AG04450 (cell line): ENCODE data around the gene EFS. TPM values are rescaled to one million over a fixed set of nuclear protein-coding genes. Genes with fewer than 3 reads are reported as not detected.

ENCODE experiments used
- CTCF ChIA-PET: fragments of 300-600, 350-600 bp; formaldehyde crosslinking; extraction: SDS; loops from one replicate; lab custom pipeline; 2022; ENCODE audit warnings: antibody characterized with exemption, inconsistent platforms; lab: Charles Lee
- POLR2A ChIA-PET: fragments of 350-600 bp; formaldehyde crosslinking; extraction: SDS; loops from one replicate; lab custom pipeline; 2021; ENCODE audit warnings: antibody characterized with exemption, inconsistent platforms; lab: Yijun Ruan, JAX
- DNase-seq: peaks from one replicate; pipeline ENCODE4 v3.0.0-alpha.2; 2011; ENCODE audit warnings: low read depth, low spot score
- H3K27ac ChIP-seq: one replicate; pipeline ENCODE4 v1.5.1; 2012; ENCODE audit warnings: low read depth, low read length, control low read depth
- H3K27me3 ChIP-seq: one replicate; pipeline ENCODE4 v1.6.0; 2012; ENCODE audit warnings: low read length; ENCODE audit not compliant: control insufficient read depth, insufficient read depth
- H3K4me3 ChIP-seq: 2 replicates; pipeline ENCODE4 v1.5.1; 2011; ENCODE audit warnings: mild to moderate bottlenecking, low read depth, low read length, control low read depth
- H3K9me3 ChIP-seq: 2 replicates; pipeline ENCODE4 v1.5.1; 2012; ENCODE audit warnings: low read length; ENCODE audit not compliant: control insufficient read depth, insufficient read depth
- CTCF ChIP-seq: IDR thresholded peaks from 2 replicates; pipeline ENCODE4 v1.5.1; 2011; ENCODE audit warnings: low read depth, low read length, control low read depth, inconsistent platforms
- polyA plus RNA-seq: library from polyadenylated mRNA; depleted of rRNA; stranded (reverse); fragments of >200 nt; gene quantifications from 2 replicates; pipeline ENCODE4 v1.2.3, GENCODE V29; 2011

The EFS gene
- polyA plus RNA-seq, 1 experiment: 5.3 TPM

- no peak for DNase-seq
- Histone ChIP-seq H3K4me3 (no peak overlapping the region), H3K9me3 (no peaks in the 10 kb centered on the region), H3K27ac (no peak overlapping the region), H3K27me3 (peaks cover 12% of the 10 kb centered on the region)
- ChIA-PET CTCF (no interaction called here), POLR2A (no interaction called here)
- no peak for TF ChIP-seq CTCF
These were observed 41.9 kb upstream of the EFS start for GRCh38 chr14:23406725-23407355.

GRCh38 chr14:23406244-23406643 lies 41.3 kb upstream of the EFS start:
- POLR2A ChIA-PET: no interaction called here
- no peak for DNase-seq
- Histone ChIP-seq H3K27me3 (peaks cover 12% of the 10 kb centered on the region), H3K4me3 (no peak overlapping the region), H3K27ac (no peak overlapping the region), H3K9me3 (no peaks in the 10 kb centered on the region)
- CTCF ChIA-PET: no interaction called here
- TF ChIP-seq CTCF: no peak

- no peak overlapping the region for H3K4me3 ChIP-seq
- H3K9me3 ChIP-seq: no peaks in the 10 kb centered on the region
- CTCF ChIA-PET: no interaction called here
- no peak for DNase-seq
- POLR2A ChIA-PET: no interaction called here
- H3K27me3 ChIP-seq: peaks cover 12% of the 10 kb centered on the region
- no peak overlapping the region for H3K27ac ChIP-seq
- TF ChIP-seq CTCF: no peak
These were observed 40.6 kb upstream of the EFS start for GRCh38 chr14:23405516-23406025.

- no peak for TF ChIP-seq CTCF
- Histone ChIP-seq H3K4me3 (no peak overlapping the region), H3K27ac (no peak overlapping the region), H3K9me3 (no peaks in the 10 kb centered on the region), H3K27me3 (peaks cover 12% of the 10 kb centered on the region)
- DNase-seq: no peak
- ChIA-PET POLR2A (no interaction called here), CTCF (no interaction called here)
These were observed 40.1 kb upstream of the EFS start for GRCh38 chr14:23405096-23405495.

DNA sequence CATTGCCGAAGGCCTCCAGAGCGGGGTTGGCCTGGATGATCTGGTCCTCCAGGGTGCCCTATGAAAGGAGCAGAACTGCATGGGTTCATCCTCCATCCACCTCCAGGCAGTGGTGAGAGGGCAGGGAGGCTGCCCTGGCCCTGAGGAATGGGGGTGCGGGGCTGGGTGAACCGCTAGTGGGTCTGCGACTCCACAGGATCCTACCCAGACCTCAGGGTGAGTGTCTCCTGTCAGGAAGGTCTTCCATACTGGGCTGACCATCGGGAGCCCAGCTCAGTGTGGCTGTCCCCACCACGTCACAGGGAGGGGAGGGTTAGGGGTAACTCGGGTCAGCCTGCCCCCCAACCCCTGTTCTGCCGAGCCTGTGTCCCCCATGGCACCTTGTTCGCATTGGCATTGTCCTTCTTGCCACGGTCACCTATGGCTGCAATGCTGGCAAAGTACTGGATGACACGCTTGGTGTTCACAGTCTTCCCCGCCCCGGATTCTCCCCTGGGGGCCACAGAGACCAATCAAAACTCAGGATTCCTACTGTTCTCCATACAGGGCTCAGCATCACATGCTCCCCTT lies 39.4 kb upstream of the EFS start:
- H3K27ac ChIP-seq: no peak overlapping the region
- ChIA-PET CTCF (no interaction called here), POLR2A (no interaction called here)
- no peak overlapping the region for H3K4me3 ChIP-seq
- H3K9me3 ChIP-seq: no peaks in the 10 kb centered on the region
- peaks cover 12% of the 10 kb centered on the region for H3K27me3 ChIP-seq
- no peak for DNase-seq
- no peak for TF ChIP-seq CTCF
